ENCODE data around the gene SLC12A3.

SLC12A3 gene

DNA sequence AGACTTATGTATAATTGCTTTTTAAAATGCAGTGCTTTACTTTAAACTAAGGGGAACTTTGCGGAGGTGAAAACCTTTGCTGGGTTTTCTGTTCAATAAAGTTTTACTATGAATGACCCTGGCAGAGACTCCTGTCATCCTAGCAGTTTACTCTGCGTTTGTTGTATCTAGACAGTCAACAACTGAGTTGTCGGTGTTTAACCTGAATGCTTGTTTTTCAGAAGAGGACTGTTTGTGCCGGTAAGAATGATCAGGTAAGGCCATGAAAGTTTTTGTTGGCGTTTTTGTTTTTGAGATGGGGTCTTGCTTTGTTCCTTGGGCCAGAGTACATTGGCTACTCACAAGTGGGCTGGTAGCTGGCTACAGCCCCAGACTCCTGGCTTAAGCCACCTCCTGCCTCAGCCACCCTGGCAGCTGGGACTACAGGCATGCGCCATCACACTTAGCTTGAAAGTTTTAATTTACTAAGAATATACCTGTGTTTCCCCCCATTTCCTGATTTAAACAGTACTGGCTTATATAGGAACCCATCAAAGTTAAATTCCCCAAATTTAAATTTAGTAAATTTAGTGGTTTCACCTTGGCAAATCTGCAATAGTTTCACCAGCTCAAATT, 78.9 kb downstream of the SLC12A3 start:
- no peak for DNase-seq (ENCODE audit: low read depth in 3 of 3)

DNA sequence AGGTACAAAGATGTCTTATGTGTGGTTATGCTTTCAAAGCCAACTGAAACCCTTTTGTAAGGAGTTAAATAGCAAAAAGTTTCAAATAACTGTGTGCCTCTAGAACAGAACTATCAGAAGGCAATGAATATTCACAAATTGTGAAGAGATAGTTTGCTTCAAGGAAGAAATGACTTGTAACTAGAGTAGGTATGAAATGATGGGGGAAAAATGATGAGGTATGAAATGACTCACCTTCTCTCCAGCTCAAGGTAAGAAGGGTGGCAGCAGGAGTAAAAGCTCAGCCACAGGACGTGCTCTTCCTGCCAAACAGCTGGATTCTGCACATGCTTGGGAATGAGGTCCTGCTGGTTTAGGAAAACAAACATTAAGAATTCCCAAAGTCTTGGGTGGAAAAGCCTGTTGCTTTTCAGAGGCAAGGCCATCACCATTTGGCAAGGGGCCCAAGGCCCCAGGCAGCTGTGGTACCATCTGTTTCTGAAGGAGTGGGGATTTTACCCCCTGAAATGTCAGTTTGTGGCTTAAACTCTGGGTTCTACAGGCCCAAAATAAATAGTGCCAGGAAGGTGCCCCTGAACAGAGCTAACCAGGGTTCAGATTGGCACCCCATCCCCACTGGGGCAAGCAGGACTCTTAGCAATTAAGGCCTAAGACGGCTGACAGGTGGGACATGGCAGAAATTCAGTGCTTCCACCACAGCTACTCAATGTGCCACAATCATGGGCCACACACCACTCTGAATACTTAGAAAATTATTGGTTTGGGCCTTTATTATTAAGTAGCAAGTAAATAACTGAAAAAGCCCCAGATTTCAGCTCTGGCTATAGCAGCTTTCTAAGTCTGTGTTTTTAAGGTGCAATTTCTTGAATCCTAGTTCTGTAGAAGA, 80.2 kb downstream of the SLC12A3 start:
- DNase-seq (ENCODE audit: low read depth in 3 of 3) = no peak

DNA sequence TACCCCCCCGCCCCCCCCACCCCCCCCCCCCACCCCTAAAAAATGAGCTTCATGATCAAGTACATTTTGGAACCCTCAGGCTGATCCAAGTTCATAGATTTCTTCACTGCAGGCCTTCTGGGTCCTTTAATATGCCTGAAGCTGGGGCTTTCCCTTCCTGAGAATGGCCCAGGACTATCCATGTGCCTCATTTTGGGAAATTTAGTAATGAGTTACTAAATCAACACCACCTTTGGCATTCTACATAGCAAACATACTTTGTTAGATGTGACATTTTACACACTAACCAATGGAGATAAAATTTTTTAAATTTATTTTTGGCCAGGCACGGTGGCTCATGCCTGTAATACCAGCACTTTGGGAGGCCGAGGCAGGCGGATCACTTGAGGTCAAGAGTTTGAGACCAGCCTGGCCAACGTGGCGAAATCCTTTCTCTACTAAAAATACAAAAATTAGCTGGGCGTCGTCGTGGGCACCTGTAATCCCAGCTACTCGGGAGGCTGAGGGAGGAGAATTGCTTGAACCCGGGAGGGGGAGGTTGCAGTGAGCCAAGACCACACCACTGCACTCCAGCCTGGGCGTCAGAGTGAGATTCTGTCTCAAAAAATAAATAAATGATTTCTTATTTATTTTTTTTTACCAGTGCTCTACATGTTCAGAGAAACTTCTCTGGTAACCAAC, 81.0 kb downstream of the SLC12A3 start:
- DNase-seq (ENCODE audit: low read depth in 3 of 3) = no peak

DNA sequence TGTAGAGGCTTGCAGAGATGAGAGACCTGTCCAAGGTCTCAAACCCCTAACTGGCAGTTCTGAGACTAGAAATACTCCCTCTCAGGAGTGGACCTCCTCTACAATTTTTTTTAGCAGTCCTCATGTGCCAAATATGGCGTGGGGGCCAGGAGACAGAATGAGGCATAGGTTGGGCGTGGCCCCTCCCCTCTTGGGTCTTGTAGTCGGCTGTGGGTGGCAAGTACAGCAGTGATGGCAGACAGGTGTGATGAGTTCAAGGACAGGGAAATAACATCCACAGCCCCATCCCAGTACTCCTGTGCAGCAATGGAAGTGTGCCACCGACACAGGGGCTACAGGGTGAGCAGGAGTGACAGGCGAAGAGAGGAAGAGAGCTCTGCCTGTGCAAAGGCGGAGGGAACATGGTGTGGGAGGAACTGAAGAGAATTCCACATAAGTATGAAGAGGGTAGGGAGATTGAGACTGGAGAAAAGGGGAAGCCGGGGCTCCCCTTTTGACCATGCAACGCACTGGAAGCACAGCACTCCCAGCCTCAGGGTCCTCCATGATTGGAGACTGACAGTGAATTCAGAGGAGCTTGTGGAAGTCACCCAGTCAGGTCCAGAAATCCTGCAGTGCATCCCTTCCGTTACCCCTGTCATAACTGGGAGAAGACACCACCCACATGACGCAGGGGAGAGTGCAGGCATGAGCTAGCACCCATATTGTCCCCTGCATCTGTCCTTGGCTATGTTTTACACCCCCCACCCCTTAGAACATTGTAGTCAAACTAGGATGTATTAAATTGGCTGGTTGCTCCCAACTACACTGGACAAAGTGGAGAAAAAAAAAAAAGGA, 82.0 kb downstream of the SLC12A3 start:
- DNase-seq (ENCODE audit: low read depth in 3 of 3) = no peak

GRCh38 chr16:56947604-56947995, 82.6 kb downstream of the SLC12A3 start:
- DNase-seq (ENCODE audit: low read depth in 3 of 3) = no peak

DNA sequence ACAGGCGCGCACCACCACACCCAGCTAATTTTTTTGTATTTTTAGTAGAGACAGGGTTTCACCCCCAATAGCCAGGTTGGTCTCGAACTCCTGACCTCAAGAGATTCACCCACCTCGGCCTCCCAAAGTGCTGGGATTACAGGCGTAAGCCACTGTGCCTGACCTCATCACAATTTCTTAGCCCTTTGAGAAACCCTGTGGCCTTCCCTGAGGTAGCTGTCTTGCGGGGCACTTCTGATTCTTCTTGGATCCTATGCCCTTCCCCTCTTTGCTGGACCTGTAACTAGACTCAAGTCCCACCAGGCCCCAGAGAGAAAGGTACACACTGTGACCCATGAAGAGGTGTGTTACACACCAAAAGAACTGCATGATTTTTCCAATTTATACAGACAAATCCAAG, 83.2 kb downstream of the SLC12A3 start:
- no peak for DNase-seq (ENCODE audit: low read depth in 3 of 3)

DNA sequence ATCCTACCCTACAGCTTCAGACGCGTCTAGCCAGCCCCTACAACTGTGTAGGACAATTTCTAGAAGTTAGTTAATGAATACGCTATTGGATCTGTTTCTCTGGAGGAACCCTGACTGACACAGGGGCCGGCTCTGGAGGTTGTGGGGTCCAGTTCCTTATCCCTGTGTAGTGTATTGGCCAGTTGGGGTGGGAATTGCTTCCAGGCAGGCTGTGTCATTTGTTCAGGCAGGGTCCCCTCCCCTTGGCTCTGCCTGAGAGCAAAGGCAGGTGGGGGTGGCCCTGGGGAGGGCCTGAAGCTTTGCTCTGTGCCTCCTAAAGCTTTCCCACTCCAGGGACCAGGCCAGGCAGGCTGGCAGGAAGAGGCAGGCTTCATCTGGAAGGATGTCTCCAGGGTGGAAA, 85.0 kb downstream of the SLC12A3 start:
- no peak for DNase-seq (ENCODE audit: low read depth in 3 of 3)

- no peak for DNase-seq (ENCODE audit: low read depth in 3 of 3)
Observed at GRCh38 chr16:56950455-56950854, 85.4 kb downstream of the SLC12A3 start.

GRCh38 chr16:56950881-56951771, 86.1 kb downstream of the SLC12A3 start:
- DNase-seq (ENCODE audit: low read depth in 3 of 3) = peak in 2 of 3 donors; percentile 38 to 56

DNA sequence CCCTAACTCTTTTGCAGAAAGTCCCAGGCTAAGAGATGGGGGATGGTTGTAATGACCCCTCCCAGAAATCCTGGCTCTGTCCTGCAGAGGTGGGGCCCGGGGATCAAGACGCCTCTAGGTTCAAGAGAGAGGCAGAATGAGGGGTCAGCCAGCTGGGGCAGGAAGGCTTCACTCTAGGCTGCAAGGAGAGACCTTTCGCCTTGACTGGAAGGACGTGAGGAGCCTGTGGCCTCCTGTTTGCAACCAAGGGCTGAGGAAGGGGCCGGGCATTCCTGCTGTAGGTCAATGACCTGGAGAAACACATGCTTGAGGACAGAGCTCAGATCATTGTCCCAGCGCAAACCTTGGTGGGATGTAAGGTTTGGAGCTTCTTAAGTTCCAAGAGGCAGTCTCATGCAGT, 88.0 kb downstream of the SLC12A3 start:
- no peak for DNase-seq (ENCODE audit: low read depth in 3 of 3)

- DNase-seq (ENCODE audit: low read depth in 3 of 3) = no peak
Observed at GRCh38 chr16:56956076-56956475, 91.1 kb downstream of the SLC12A3 start.

DNA sequence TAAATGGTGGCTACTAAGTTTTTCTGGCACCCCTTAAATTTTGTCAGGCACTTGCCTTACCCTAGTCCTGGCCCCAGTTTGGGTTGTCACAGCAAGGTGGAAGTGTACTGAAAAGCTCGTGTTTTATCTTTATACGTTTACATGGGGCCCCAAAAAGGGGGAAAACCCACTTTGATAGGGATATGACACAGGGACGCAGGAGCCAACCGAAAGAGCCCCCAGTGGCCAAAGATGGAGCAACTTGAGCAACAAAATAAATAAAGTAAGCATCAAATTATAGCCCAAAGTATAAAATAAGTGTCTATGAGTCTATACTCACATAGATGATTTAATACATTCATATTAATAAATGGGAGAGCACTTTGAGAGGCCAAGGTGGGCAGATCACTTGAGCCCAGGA, 91.7 kb downstream of the SLC12A3 start:
- DNase-seq (ENCODE audit: low read depth in 3 of 3) = no peak

- no peak for DNase-seq (ENCODE audit: low read depth in 3 of 3)
Observed at GRCh38 chr16:56960681-56961281, 95.8 kb downstream of the SLC12A3 start.

- no peak for DNase-seq (ENCODE audit: low read depth in 3 of 3)
Observed at GRCh38 chr16:56961386-56961785, 96.4 kb downstream of the SLC12A3 start.

DNA sequence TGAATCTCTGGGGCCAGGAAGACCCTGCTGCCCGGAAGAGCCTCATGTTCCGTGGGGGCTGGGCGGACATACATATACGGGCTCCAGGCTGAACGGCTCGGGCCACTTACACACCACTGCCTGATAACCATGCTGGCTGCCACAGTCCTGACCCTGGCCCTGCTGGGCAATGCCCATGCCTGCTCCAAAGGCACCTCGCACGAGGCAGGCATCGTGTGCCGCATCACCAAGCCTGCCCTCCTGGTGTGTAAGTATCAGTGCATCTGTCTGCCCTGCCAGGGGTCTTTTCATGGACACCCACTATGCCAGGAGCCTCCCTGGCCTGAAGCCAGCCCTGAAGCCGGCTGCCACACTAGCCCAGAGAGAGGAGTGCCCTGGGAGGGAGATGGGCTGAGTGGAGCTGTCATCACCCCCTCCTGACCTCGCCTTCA, 96.9 kb downstream of the SLC12A3 start, which contains the start of gene CETP:
Gene CETP (plus strand): TSS at position 100 of the 431 bp plus-strand sequence. CDS start 30 bp downstream, at position 130.
- DNase-seq (ENCODE audit: low read depth in 3 of 3) = no peak

DNA sequence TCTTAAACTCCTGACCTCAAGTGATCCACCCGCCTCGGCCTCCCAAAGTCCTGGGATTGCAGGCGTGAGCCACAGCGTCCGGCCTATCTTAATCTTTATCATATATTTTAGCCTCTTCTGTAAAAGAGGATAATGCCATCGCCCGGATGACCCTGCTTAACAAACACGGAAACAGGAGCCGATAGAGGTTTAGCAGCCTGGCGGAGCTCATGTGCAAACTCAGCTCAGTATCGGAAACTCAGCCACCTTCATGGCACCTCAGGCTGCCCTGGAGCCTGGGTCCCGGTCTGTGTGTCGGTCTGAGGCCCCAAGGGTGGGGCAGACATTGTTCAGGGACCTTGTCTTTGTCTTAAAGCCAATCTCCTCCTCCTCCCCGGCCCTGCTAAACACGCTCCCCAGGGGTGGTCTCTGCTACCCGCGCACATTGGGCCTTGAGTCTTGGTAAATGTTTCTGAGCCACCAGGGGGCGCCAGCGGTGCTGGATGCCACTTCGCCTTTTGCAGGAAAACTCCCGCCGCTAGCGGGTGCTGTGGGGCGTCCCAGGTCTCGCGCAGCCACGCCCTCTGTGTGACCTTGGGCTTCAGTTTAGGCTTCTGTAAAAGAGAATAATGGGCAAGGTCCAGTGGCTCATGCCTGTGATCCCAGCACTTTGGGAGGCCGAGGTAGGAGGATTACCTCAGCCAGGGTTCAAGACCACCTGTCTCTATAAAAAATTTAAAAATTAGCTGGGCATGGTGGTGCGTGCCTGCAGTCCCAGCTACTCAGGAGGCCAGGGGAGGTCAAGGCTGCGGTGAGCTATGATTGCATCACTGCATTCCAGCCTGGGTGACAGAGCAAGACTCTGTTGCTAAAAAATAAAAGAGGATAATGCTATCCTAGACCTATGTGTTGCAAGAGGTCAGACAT, 99.5 kb downstream of the SLC12A3 start:
- DNase-seq (ENCODE audit: low read depth in 3 of 3) = peak; percentile 86 to 98 (median 97)

All from stimulated activated CD4-positive, alpha-beta T cell treated with anti-CD3 and anti-CD28 coated beads, TNF-alpha, amount 100 ng/mL, for 48 hours (primary cell).